CD4-positive, CD25-positive, alpha-beta regulatory T cell (primary cell): ENCODE measurements around the gene SOX6. TPM values are rescaled to one million over a fixed set of nuclear protein-coding genes. Genes with fewer than 3 reads are reported as not detected.

ENCODE experiments used
- ATAC-seq, 2 donors: fragments of 150-1000 bp; cut with Tn5 transposase; one replicate each; pipeline ENCODE4 v1.10.0; 2021; ENCODE audit warnings: low read depth in 2 of 2, moderate number of reproducible peaks in 2 of 2, moderate library complexity in 1 of 2
- DNase-seq, 3 donors: peaks; one replicate each; pipeline versions ENCODE4 v3.0.0 to v3.0.0-alpha.2; 2012 to 2022; ENCODE audit warnings: mixed read lengths in 1 of 3
- H3K27ac ChIP-seq: one replicate; pipeline ENCODE4 v1.7.0; 2013; ENCODE audit warnings: mild to moderate bottlenecking, low read length; ENCODE audit not compliant: insufficient read depth, poor library complexity, severe bottlenecking
- H3K27me3 ChIP-seq: one replicate; pipeline ENCODE4 v1.7.0; 2013; ENCODE audit warnings: low read length; ENCODE audit not compliant: control insufficient read depth, insufficient read depth
- H3K36me3 ChIP-seq: one replicate; pipeline ENCODE4 v1.7.0; 2013; ENCODE audit warnings: mild to moderate bottlenecking, low read length, moderate library complexity; ENCODE audit not compliant: control insufficient read depth, insufficient read depth
- H3K4me1 ChIP-seq: 2 replicates; pipeline ENCODE4 v1.7.0; 2013; ENCODE audit warnings: mild to moderate bottlenecking, low read length; ENCODE audit not compliant: insufficient read depth, control insufficient read depth, poor library complexity, severe bottlenecking
- H3K4me3 ChIP-seq: one replicate; pipeline ENCODE4 v1.7.0; 2013; ENCODE audit warnings: low read depth, mild to moderate bottlenecking, low read length, moderate library complexity
- H3K9me3 ChIP-seq, 2 experiments: 1 replicate in 1 of 2; 2 replicates in 1 of 2; pipeline ENCODE4 v1.7.0; 2013; ENCODE audit warnings: low read length in 2 of 2, mild to moderate bottlenecking in 1 of 2, moderate library complexity in 1 of 2; ENCODE audit not compliant: control insufficient read depth in 2 of 2
- H3K27ac Mint-ChIP-seq, 3 donors: one replicate each; pipeline ENCODE4 v1.8.0; 2020 to 2022; ENCODE audit warnings: mild to moderate bottlenecking in 3 of 3, mixed read lengths in 3 of 3, moderate library complexity in 2 of 3
- H3K27me3 Mint-ChIP-seq: one replicate; pipeline ENCODE4 v1.8.0; 2022; ENCODE audit warnings: mild to moderate bottlenecking, mixed read lengths
- H3K36me3 Mint-ChIP-seq: one replicate; pipeline ENCODE4 v1.8.0; 2020; ENCODE audit warnings: mixed read lengths
- H3K4me1 Mint-ChIP-seq, 4 donors: one replicate each; pipeline ENCODE4 v1.8.0; 2020 to 2022; ENCODE audit warnings: mixed read lengths in 4 of 4, mild to moderate bottlenecking in 1 of 4
- H3K4me3 Mint-ChIP-seq, 4 donors: one replicate each; pipeline ENCODE4 v1.8.0; 2020 to 2022; ENCODE audit warnings: mild to moderate bottlenecking in 4 of 4, mixed read lengths in 4 of 4, moderate library complexity in 3 of 4
- H3K9me3 Mint-ChIP-seq, 7 donors: one replicate each; pipeline ENCODE4 v1.8.0; 2020 to 2022; ENCODE audit warnings: mixed read lengths in 7 of 7, mild to moderate bottlenecking in 3 of 7, moderate library complexity in 2 of 7
- polyA plus RNA-seq, 4 donors: library from polyadenylated mRNA; unstranded; fragments of 300-500 nt; fragmentation: Illumina TruSeq; gene quantifications; one replicate each; pipeline ENCODE4 v1.2.3, GENCODE V29; 2021
- total RNA-seq: library from RNA; stranded (reverse); gene quantifications from one replicate; pipeline ENCODE4 v1.2.3, GENCODE V29; 2022

The SOX6 gene
- total and polyA plus RNA-seq, 5 donors from 2014 or later, result 0.05 TPM; not detected in 4

GRCh38 chr11:15981292-15981691 lies 375.1 kb downstream of the SOX6 start:
- ATAC-seq (no peak), DNase-seq (no peak)
- Mint-ChIP-seq H3K4me3 (no peak overlapping the region), H3K36me3 (no peaks in the 10 kb centered on the region), H3K27ac (no peak overlapping the region), H3K4me1 (no peaks in the 10 kb centered on the region), H3K27me3 (no peaks in the 10 kb centered on the region), H3K9me3 (peaks cover 0 to 1% (median 0%) of the 10 kb centered on the region in 7 donors)
- H3K36me3 ChIP-seq, result no peaks in the 10 kb centered on the region
- H3K4me1 ChIP-seq, result no peaks in the 10 kb centered on the region
- H3K27me3 ChIP-seq, result no peaks in the 10 kb centered on the region
- H3K9me3 ChIP-seq, result no peaks in the 10 kb centered on the region
- H3K27ac ChIP-seq, result no peak overlapping the region
- no peak overlapping the region for H3K4me3 ChIP-seq

- H3K27ac ChIP-seq, result no peak overlapping the region
- no peaks in the 10 kb centered on the region for H3K27me3 ChIP-seq
- no peak overlapping the region for H3K4me3 ChIP-seq
- Mint-ChIP-seq H3K36me3 (no peaks in the 10 kb centered on the region), H3K4me3 (no peak overlapping the region), H3K27me3 (no peaks in the 10 kb centered on the region), H3K27ac (no peak overlapping the region), H3K9me3 (peaks cover 0 to 2% (median 0%) of the 10 kb centered on the region in 7 donors), H3K4me1 (no peaks in the 10 kb centered on the region)
- no peaks in the 10 kb centered on the region for H3K9me3 ChIP-seq
- no peaks in the 10 kb centered on the region for H3K36me3 ChIP-seq
- DNase-seq, result no peak
- H3K4me1 ChIP-seq, result no peaks in the 10 kb centered on the region
- ATAC-seq, result no peak
These were observed 379.2 kb downstream of the SOX6 start for GRCh38 chr11:15977116-15977515.

GRCh38 chr11:15976433-15977045 lies 379.8 kb downstream of the SOX6 start:
- H3K4me1 Mint-ChIP-seq, result no peaks in the 10 kb centered on the region
- H3K27me3 Mint-ChIP-seq, result no peaks in the 10 kb centered on the region
- Histone ChIP-seq H3K9me3 (no peaks in the 10 kb centered on the region), H3K4me1 (no peaks in the 10 kb centered on the region), H3K4me3 (no peak overlapping the region), H3K27ac (no peak overlapping the region), H3K27me3 (no peaks in the 10 kb centered on the region), H3K36me3 (no peaks in the 10 kb centered on the region)
- DNase-seq, result no peak
- H3K4me3 Mint-ChIP-seq, result no peak overlapping the region
- no peak for ATAC-seq
- H3K36me3 Mint-ChIP-seq, result no peaks in the 10 kb centered on the region
- peaks cover 0 to 2% (median 0%) of the 10 kb centered on the region in 7 donors for H3K9me3 Mint-ChIP-seq
- H3K27ac Mint-ChIP-seq, result no peak overlapping the region

GRCh38 chr11:15975742-15976141 lies 380.6 kb downstream of the SOX6 start:
- Histone ChIP-seq H3K4me3 (no peak overlapping the region), H3K36me3 (no peaks in the 10 kb centered on the region), H3K9me3 (no peaks in the 10 kb centered on the region), H3K27ac (no peak overlapping the region), H3K27me3 (no peaks in the 10 kb centered on the region), H3K4me1 (no peaks in the 10 kb centered on the region)
- Mint-ChIP-seq H3K4me3 (no peak overlapping the region), H3K9me3 (peaks cover 0 to 2% (median 0%) of the 10 kb centered on the region in 7 donors), H3K36me3 (no peaks in the 10 kb centered on the region), H3K27me3 (no peaks in the 10 kb centered on the region), H3K27ac (no peak overlapping the region), H3K4me1 (no peaks in the 10 kb centered on the region)
- DNase-seq, result no peak
- no peak for ATAC-seq

GRCh38 chr11:15972838-15973237 lies 383.5 kb downstream of the SOX6 start:
- Histone ChIP-seq H3K27ac (no peak overlapping the region), H3K27me3 (no peaks in the 10 kb centered on the region)
- no peaks in the 10 kb centered on the region for H3K27me3 Mint-ChIP-seq

GRCh38 chr11:15971215-15971546 lies 385.2 kb downstream of the SOX6 start:
- DNase-seq (no peak), ATAC-seq (no peak)
- Histone ChIP-seq H3K9me3 (no peaks in the 10 kb centered on the region), H3K36me3 (no peaks in the 10 kb centered on the region), H3K27me3 (no peaks in the 10 kb centered on the region), H3K4me3 (no peak overlapping the region), H3K4me1 (no peaks in the 10 kb centered on the region), H3K27ac (no peak overlapping the region)
- H3K9me3 Mint-ChIP-seq, result peaks cover 0 to 2% (median 0%) of the 10 kb centered on the region in 7 donors
- H3K4me1 Mint-ChIP-seq, result peaks cover 0 to 5% (median 0%) of the 10 kb centered on the region in 4 donors
- no peaks in the 10 kb centered on the region for H3K27me3 Mint-ChIP-seq
- H3K27ac Mint-ChIP-seq, result no peak overlapping the region
- no peaks in the 10 kb centered on the region for H3K36me3 Mint-ChIP-seq
- H3K4me3 Mint-ChIP-seq, result no peak overlapping the region

More at GRCh38 chr11:15972838-15973237, 383.5 kb downstream of the SOX6 start:
- Mint-ChIP-seq H3K4me1 (peaks cover 0 to 5% (median 0%) of the 10 kb centered on the region in 4 donors), H3K4me3 (no peak overlapping the region), H3K36me3 (no peaks in the 10 kb centered on the region), H3K9me3 (peaks cover 0 to 2% (median 0%) of the 10 kb centered on the region in 7 donors), H3K27ac (no peak overlapping the region)
- ATAC-seq (no peak), DNase-seq (no peak)
- Histone ChIP-seq H3K36me3 (no peaks in the 10 kb centered on the region), H3K9me3 (no peaks in the 10 kb centered on the region), H3K4me1 (no peaks in the 10 kb centered on the region), H3K4me3 (no peak overlapping the region)

DNA sequence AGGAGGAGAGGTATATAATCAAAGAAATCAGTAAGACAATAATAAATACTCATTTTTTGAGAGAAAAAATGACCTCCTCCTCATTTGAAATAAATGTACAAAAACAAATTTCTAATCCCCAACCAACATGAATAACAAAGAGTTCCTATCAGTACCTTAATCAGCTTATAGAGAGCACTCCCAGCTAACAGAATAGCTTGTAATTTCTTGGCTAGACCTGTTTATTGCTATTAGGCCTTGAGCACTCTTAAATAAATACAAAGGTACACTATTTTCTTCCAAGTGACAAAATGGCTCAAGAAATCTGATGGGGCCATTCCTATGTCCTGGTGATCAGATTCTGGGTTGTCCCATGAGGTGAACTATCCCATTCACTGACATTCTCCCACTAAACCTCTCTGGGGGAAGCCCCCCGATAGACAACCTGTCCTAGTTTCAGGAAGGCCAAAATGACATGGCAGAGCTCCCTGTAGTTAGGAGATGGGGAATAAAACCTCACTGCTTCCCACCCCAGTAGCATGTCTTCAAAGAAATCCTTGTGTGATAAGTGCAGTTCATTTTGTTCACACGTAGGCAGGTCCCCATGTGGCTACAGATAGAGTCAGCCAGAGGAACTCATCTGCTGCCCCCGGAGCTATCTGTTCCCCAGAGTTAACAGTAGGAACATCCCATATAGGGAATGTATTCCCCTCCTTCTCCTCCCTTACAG lies 385.7 kb downstream of the SOX6 start:
- H3K4me3 Mint-ChIP-seq, result no peak overlapping the region
- H3K4me1 ChIP-seq, result no peaks in the 10 kb centered on the region

More for the DNA sequence above, 385.7 kb downstream of the SOX6 start:
- Histone ChIP-seq H3K27me3 (no peaks in the 10 kb centered on the region), H3K9me3 (no peaks in the 10 kb centered on the region), H3K27ac (no peak overlapping the region), H3K36me3 (no peaks in the 10 kb centered on the region), H3K4me3 (no peak overlapping the region)
- H3K36me3 Mint-ChIP-seq, result no peaks in the 10 kb centered on the region
- no peak for DNase-seq
- no peaks in the 10 kb centered on the region for H3K27me3 Mint-ChIP-seq
- no peak for ATAC-seq
- peaks cover 0 to 5% (median 0%) of the 10 kb centered on the region in 4 donors for H3K4me1 Mint-ChIP-seq
- H3K9me3 Mint-ChIP-seq, result peaks cover 0 to 2% (median 0%) of the 10 kb centered on the region in 7 donors
- H3K27ac Mint-ChIP-seq, result no peak overlapping the region
